ENCODE results near the gene SHFL. TPM values are rescaled to one million over a fixed set of nuclear protein-coding genes. Genes with fewer than 3 reads are reported as not detected.

SHFL gene
- total RNA-seq = 10 to 100 TPM; 18.5 to 46.1 (median 32.6) TPM

GRCh38 chr19:10085641-10086590, at the start of gene SHFL:
SHFL (plus strand) TSS chr19:10086317; CDS start chr19:10086428, 111 bp downstream.
- peak within 1 kb of the TSS; percentile 78 to 90 (median 87) for H3K27ac ChIP-seq
- H3K9me3 ChIP-seq = no peaks in the 10 kb centered on the region
- WGBS, 2 donors = 10 to 13% methylated on average over 25 to 30 of the region's 81 CpGs
- no peaks in the 10 kb centered on the region for H3K27me3 ChIP-seq
- H3K4me1 ChIP-seq = peaks cover 6% of the 10 kb centered on the region in 2 donors
- TF ChIP-seq CTCF (IDR thresholded peaks at IDR 0.05) = no peak
- peak in 1 of 2 donors; percentile 51 for TF ChIP-seq POLR2A (IDR thresholded peaks at IDR 0.05)
- H3K36me3 ChIP-seq = no peaks in the 10 kb centered on the region
- intact Hi-C loops (cut with DNase I) = no loop called here
- peak within 1 kb of the TSS; percentile 53 to 100 (median 75) for H3K4me3 ChIP-seq (replicated peaks in 1 of 3)
- peak; percentile 71 to 72 for DNase-seq

- Histone ChIP-seq H3K4me3 (replicated peaks in 1 of 3) (no peak overlapping the region), H3K27me3 (no peaks in the 10 kb centered on the region), H3K9me3 (no peaks in the 10 kb centered on the region), H3K36me3 (no peaks in the 10 kb centered on the region), H3K27ac (no peak overlapping the region), H3K4me1 (no peaks in the 10 kb centered on the region)
- DNase-seq = no peak
- intact Hi-C loops (cut with DNase I) = no loop called here
- TF ChIP-seq CTCF (IDR thresholded peaks at IDR 0.05) (no peak), POLR2A (IDR thresholded peaks at IDR 0.05) (no peak)
- WGBS, 2 donors = 75 to 81% methylated on average over 5 of the region's 5 CpGs
Measured at GRCh38 chr19:10036601-10037071, 49.5 kb upstream of the SHFL start.

- 57 to 65% methylated on average over 4 of the region's 4 CpGs for WGBS, 2 donors
- H3K4me3 ChIP-seq (replicated peaks in 1 of 3) = no peak overlapping the region
- no peaks in the 10 kb centered on the region for H3K27me3 ChIP-seq
- DNase-seq = no peak
- no peaks in the 10 kb centered on the region for H3K36me3 ChIP-seq
- TF ChIP-seq CTCF (IDR thresholded peaks at IDR 0.05) (no peak), POLR2A (IDR thresholded peaks at IDR 0.05) (no peak)
- H3K9me3 ChIP-seq = no peaks in the 10 kb centered on the region
- no peaks in the 10 kb centered on the region for H3K4me1 ChIP-seq
- intact Hi-C loops (cut with DNase I) = no loop called here
- no peak overlapping the region for H3K27ac ChIP-seq
Measured at GRCh38 chr19:10037367-10037766, 48.8 kb upstream of the SHFL start.

- 33 to 37% methylated on average over 3 to 5 of the region's 5 CpGs for WGBS, 2 donors
- Histone ChIP-seq H3K36me3 (no peaks in the 10 kb centered on the region), H3K4me1 (no peaks in the 10 kb centered on the region), H3K4me3 (replicated peaks in 1 of 3) (no peak overlapping the region), H3K27ac (no peak overlapping the region), H3K9me3 (no peaks in the 10 kb centered on the region), H3K27me3 (no peaks in the 10 kb centered on the region)
- DNase-seq = peak in 1 of 2 donors; percentile 5
- intact Hi-C loops (cut with DNase I) = no loop called here
- TF ChIP-seq POLR2A (IDR thresholded peaks at IDR 0.05) (no peak), CTCF (IDR thresholded peaks at IDR 0.05) (no peak)
Measured at GRCh38 chr19:10037809-10038208, 48.3 kb upstream of the SHFL start.
